ENCODE data around the gene NSDHL. TPM values are rescaled to one million over a fixed set of nuclear protein-coding genes. Genes with fewer than 3 reads are reported as not detected.

NSDHL gene
- total RNA-seq, 1 donor from 2014 or later: 34.2 TPM

- H3K4me1 Mint-ChIP-seq (ENCODE audit: low read depth, unreplicated experiment): peaks cover 2% of the 10 kb centered on the region
- FAIRE-seq: no peak
- Histone ChIP-seq H2AFZ (ENCODE audit: low read depth, low read length) (no peak overlapping the region), H3K27ac (ENCODE audit: low read depth, low read length) (no peak overlapping the region), H3K4me1 (ENCODE audit: insufficient read depth, low read length) (no peaks in the 10 kb centered on the region), H4K20me1 (ENCODE audit: insufficient read depth, low read length) (peaks cover 21% of the 10 kb centered on the region), H3K27me3 (ENCODE audit: insufficient read depth, low read length) (no peaks in the 10 kb centered on the region), H3K9ac (ENCODE audit: low read length) (no peak overlapping the region), H3K9me3 (ENCODE audit: insufficient read depth, low read depth, low read length) (no peaks in the 10 kb centered on the region), H3K79me2 (ENCODE audit: insufficient read depth, low read length) (peaks cover 26% of the 10 kb centered on the region), H3K4me3 (ENCODE audit: insufficient read depth, low read depth, low read length) (no peak overlapping the region), H3K36me3 (ENCODE audit: insufficient read depth, low read length) (peaks cover 3% of the 10 kb centered on the region), H3K4me2 (ENCODE audit: low read length) (no peak overlapping the region)
- DNase-seq (ENCODE audit: low read depth): no peak
- H3K9me3 Mint-ChIP-seq (ENCODE audit: unreplicated experiment): no peaks in the 10 kb centered on the region
- no peaks in the 10 kb centered on the region for H3K27me3 Mint-ChIP-seq (ENCODE audit: low read depth, unreplicated experiment)
- H3K4me3 Mint-ChIP-seq (ENCODE audit: unreplicated experiment): no peak overlapping the region
- H3K27ac Mint-ChIP-seq (ENCODE audit: unreplicated experiment): no peak overlapping the region
- TF ChIP-seq EZH2 (IDR thresholded peaks at IDR 0.05; ENCODE audit: insufficient read depth, low read length) (no peak), CTCF (IDR thresholded peaks at IDR 0.05; ENCODE audit: insufficient read depth, low read depth, low read length) (no peak)
- H3K36me3 Mint-ChIP-seq (ENCODE audit: low read depth, unreplicated experiment): peaks cover 4% of the 10 kb centered on the region
These were observed 16.4 kb downstream of the NSDHL start for GRCh38 chrX:152847281-152847680.

GRCh38 chrX:152850465-152850864 is 19.6 kb downstream of the NSDHL start:
- Mint-ChIP-seq H3K4me1 (ENCODE audit: low read depth, unreplicated experiment) (no peaks in the 10 kb centered on the region), H3K9me3 (ENCODE audit: unreplicated experiment) (no peaks in the 10 kb centered on the region), H3K36me3 (ENCODE audit: low read depth, unreplicated experiment) (peaks cover 4% of the 10 kb centered on the region), H3K27ac (ENCODE audit: unreplicated experiment) (no peak overlapping the region), H3K27me3 (ENCODE audit: low read depth, unreplicated experiment) (no peaks in the 10 kb centered on the region), H3K4me3 (ENCODE audit: unreplicated experiment) (no peak overlapping the region)
- no peak overlapping the region for H2AFZ ChIP-seq (ENCODE audit: low read depth, low read length)
- no peaks in the 10 kb centered on the region for H3K9me3 ChIP-seq (ENCODE audit: insufficient read depth, low read depth, low read length)
- no peak for DNase-seq (ENCODE audit: low read depth)
- H3K4me1 ChIP-seq (ENCODE audit: insufficient read depth, low read length): no peaks in the 10 kb centered on the region
- no peak overlapping the region for H3K4me2 ChIP-seq (ENCODE audit: low read length)
- TF ChIP-seq EZH2 (IDR thresholded peaks at IDR 0.05; ENCODE audit: insufficient read depth, low read length) (no peak), CTCF (IDR thresholded peaks at IDR 0.05; ENCODE audit: insufficient read depth, low read depth, low read length) (no peak)
- no peak overlapping the region for H3K9ac ChIP-seq (ENCODE audit: low read length)
- H4K20me1 ChIP-seq (ENCODE audit: insufficient read depth, low read length): peaks cover 6% of the 10 kb centered on the region
- peaks cover 3% of the 10 kb centered on the region for H3K36me3 ChIP-seq (ENCODE audit: insufficient read depth, low read length)
- H3K79me2 ChIP-seq (ENCODE audit: insufficient read depth, low read length): peaks cover 2% of the 10 kb centered on the region
- no peak for FAIRE-seq
- no peaks in the 10 kb centered on the region for H3K27me3 ChIP-seq (ENCODE audit: insufficient read depth, low read length)
- H3K27ac ChIP-seq (ENCODE audit: low read depth, low read length): no peak overlapping the region
- H3K4me3 ChIP-seq (ENCODE audit: insufficient read depth, low read depth, low read length): no peak overlapping the region

GRCh38 chrX:152853986-152854385 is 23.1 kb downstream of the NSDHL start:
- H3K27ac Mint-ChIP-seq (ENCODE audit: unreplicated experiment): no peak overlapping the region

More at GRCh38 chrX:152853986-152854385, 23.1 kb downstream of the NSDHL start:
- no peaks in the 10 kb centered on the region for H4K20me1 ChIP-seq (ENCODE audit: insufficient read depth, low read length)
- no peak overlapping the region for H3K4me2 ChIP-seq (ENCODE audit: low read length)
- peaks cover 4% of the 10 kb centered on the region for H3K36me3 ChIP-seq (ENCODE audit: insufficient read depth, low read length)
- Mint-ChIP-seq H3K4me3 (ENCODE audit: unreplicated experiment) (no peak overlapping the region), H3K9me3 (ENCODE audit: unreplicated experiment) (no peaks in the 10 kb centered on the region), H3K4me1 (ENCODE audit: low read depth, unreplicated experiment) (no peaks in the 10 kb centered on the region), H3K27me3 (ENCODE audit: low read depth, unreplicated experiment) (no peaks in the 10 kb centered on the region), H3K36me3 (ENCODE audit: low read depth, unreplicated experiment) (peaks cover under 1% of the 10 kb centered on the region)
- FAIRE-seq (no peak), DNase-seq (ENCODE audit: low read depth) (no peak)
- H3K9me3 ChIP-seq (ENCODE audit: insufficient read depth, low read depth, low read length): no peaks in the 10 kb centered on the region
- H3K27me3 ChIP-seq (ENCODE audit: insufficient read depth, low read length): no peaks in the 10 kb centered on the region
- no peaks in the 10 kb centered on the region for H3K4me1 ChIP-seq (ENCODE audit: insufficient read depth, low read length)
- no peak overlapping the region for H3K9ac ChIP-seq (ENCODE audit: low read length)
- no peak for TF ChIP-seq EZH2 (IDR thresholded peaks at IDR 0.05; ENCODE audit: insufficient read depth, low read length)
- no peak overlapping the region for H3K4me3 ChIP-seq (ENCODE audit: insufficient read depth, low read depth, low read length)
- no peaks in the 10 kb centered on the region for H3K79me2 ChIP-seq (ENCODE audit: insufficient read depth, low read length)
- no peak overlapping the region for H2AFZ ChIP-seq (ENCODE audit: low read depth, low read length)
- no peak overlapping the region for H3K27ac ChIP-seq (ENCODE audit: low read depth, low read length)

All from astrocyte (in vitro differentiated cells and primary cell).